Activated CD4-positive, alpha-beta T cell treated with anti-CD3 and anti-CD28 coated beads, Interleukin-2, Interleukin-4, amounts not matched to agents 100 ng/mL and 50 ng/mL, durations not matched to agents 16 hours and 8 hours (primary cell): ENCODE measurements around the gene KL.

ENCODE experiments used
- DNase-seq: peaks from one replicate; pipeline ENCODE4 v3.0.0-alpha.2; 2020; ENCODE audit warnings: low spot score

KL gene

DNA sequence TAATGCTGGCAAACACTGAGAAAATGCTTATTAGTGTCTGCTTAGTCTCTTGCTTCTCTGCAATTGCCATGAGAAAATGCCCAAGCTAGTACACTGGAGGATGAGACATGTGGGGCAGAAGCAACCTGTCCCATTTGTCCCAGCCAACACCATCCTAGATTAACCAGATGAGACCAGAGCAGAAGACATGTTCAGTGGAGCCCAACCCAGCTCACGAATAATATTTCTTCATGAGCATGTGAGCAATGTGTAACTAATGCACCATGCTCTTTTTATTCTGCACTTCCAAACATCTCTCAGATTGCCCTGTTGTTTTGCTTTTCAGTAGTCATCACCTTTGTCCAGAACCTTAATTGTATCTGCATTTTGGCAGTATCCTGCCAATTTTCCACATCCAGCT lies 21.4 kb downstream of the KL start:
- DNase-seq = no peak

DNA sequence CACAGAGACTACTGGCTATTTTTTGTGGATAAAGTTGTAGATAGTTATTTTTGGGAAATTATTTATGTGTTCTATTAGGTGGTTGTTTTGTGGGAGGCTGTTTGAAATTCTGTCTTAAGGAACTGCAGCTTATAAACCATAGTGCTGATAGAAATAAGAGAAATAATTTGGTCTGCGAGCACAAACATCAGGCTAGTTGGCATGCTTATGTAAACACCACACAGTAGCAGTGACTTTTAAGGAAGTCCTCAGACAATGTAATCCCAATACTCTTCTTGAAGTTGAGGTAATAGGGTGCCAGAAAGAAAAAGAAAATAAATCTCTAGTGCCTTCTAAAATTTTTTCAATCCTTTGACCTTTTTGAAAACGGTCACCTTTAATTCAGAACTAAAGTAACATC lies 23.9 kb downstream of the KL start:
- DNase-seq = no peak

- no peak for DNase-seq
These were observed 29.8 kb downstream of the KL start for GRCh38 chr13:33045851-33046592.

GRCh38 chr13:33050161-33050560 lies 33.9 kb downstream of the KL start:
- DNase-seq = no peak

DNA sequence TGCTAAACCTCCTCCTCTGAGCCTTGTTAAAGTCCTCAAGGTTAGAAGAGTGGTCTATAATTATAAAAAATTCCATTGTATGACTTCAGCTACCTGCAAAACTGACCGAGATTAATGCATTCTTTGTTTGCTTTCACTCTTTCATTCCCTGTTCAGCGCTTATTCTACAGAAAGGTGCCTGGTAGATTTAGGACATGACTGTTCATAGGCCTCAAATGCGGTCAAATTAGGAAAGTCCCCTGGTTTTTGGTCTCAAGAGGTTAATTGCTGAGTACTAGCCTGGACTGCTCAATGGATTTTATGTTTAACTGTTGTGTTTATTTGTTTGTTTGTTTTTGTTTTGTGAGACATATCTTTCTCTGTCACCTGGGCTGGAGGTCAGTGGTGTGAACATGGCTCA lies 35.4 kb downstream of the KL start:
- no peak for DNase-seq

GRCh38 chr13:33052506-33053280 lies 36.5 kb downstream of the KL start:
- DNase-seq = no peak

DNA sequence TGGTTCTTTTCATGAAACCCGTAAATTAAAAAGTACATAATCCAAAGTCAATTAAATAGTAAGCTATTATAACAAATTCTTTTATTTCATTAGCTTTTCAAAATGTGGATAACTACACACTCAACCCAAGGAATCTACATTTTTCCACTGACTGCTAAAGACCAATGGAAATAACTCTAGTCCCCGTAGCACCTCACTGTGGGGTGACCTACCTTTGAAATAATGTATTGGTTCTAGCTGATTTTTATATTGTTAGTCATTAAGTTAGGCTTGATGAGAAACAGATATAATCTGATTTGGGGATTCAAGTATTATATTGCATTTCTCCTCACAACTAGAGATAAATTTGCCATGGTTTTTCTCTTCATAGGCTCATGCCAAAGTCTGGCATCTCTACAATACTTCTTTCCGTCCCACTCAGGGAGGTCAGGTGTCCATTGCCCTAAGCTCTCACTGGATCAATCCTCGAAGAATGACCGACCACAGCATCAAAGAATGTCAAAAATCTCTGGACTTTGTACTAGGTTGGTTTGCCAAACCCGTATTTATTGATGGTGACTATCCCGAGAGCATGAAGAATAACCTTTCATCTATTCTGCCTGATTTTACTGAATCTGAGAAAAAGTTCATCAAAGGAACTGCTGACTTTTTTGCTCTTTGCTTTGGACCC lies 37.3 kb downstream of the KL start:
- DNase-seq = no peak

- DNase-seq = no peak
These were observed 41.0 kb downstream of the KL start for GRCh38 chr13:33057019-33057780.

- no peak for DNase-seq
These were observed 42.6 kb downstream of the KL start for GRCh38 chr13:33058776-33059327.

DNA sequence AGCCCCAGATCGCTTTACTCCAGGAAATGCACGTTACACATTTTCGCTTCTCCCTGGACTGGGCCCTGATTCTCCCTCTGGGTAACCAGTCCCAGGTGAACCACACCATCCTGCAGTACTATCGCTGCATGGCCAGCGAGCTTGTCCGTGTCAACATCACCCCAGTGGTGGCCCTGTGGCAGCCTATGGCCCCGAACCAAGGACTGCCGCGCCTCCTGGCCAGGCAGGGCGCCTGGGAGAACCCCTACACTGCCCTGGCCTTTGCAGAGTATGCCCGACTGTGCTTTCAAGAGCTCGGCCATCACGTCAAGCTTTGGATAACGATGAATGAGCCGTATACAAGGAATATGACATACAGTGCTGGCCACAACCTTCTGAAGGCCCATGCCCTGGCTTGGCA lies 44.6 kb downstream of the KL start:
- no peak for DNase-seq

DNA sequence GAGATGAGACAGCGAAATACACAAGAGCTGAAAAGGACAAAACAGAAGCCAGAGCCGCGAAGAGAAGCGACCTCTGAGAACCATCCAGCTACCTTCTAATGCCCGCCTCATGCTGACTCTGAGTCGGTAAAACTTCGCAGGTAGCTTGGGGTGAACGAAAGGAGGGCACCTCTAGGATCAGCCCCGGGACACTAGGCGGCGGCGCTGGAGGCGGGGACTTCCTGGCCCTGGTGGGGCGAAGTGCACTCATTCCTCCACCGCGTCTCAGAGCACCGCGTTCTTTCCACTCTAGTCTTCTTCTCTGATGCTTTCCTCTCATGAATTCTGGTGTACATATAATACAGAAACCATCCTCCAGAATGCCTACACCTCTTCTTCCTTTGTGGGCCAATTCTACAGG lies 50.1 kb downstream of the KL start:
- no peak for DNase-seq

DNA sequence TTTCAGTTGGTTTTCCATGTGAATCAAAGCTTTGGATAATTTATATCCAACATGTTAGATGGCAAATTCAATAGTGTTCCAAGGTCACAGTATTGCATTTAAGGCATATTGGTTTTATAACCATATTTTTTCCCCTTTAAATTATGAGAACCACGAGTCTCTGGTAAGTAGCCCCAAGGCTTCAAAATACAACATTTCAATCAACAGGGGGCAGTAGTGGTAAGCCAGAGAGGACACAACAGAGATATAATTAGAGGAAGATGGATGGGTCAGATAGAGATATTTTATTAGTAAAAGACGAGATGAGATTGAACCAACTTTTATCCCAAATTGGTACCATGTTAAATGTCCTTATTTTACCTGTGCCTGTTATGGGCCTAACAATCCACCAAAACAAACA lies 53.1 kb downstream of the KL start:
- DNase-seq = peak; percentile 27

- DNase-seq = peak; percentile 28
These were observed 54.5 kb downstream of the KL start for GRCh38 chr13:33070713-33071112.

DNA sequence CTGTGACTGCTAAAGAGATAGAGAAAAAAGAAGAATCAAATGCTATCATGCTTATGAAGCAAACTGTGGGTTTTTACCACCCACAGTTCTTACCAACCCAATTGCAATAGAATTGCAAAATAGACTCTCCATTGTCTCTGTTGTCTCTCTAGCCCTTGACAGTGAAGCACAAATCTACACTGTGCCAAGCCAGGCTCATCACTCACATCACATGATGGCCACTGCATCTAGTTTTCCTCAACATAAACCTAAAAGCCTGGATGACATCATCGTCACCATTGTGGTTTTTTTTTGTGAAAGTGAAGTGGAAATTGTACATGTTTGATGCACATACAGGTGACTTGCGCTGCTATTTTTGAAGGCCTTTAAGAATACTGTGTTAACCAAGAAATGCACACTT lies 56.1 kb downstream of the KL start:
- DNase-seq = peak; percentile 12

GRCh38 chr13:33072759-33073158 lies 56.5 kb downstream of the KL start:
- DNase-seq = no peak

DNA sequence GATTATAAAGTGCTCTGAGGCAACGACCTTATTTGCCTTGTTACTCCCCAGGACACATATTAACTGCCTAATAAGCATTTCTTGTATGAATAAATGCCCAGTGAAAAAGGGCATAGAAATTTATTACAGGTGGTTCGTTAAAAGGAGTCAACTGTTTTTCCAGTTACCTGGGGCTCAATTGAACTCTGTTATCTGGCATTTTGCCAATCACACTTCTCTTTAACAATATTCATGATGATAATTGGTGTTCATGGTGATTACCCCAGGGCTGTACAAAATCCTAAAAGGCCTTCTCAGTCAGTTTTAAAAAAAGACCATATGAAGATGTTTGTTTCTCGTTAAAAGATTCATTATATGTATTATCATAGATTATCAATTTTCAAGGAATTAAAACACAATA lies 57.1 kb downstream of the KL start:
- DNase-seq = no peak

DNA sequence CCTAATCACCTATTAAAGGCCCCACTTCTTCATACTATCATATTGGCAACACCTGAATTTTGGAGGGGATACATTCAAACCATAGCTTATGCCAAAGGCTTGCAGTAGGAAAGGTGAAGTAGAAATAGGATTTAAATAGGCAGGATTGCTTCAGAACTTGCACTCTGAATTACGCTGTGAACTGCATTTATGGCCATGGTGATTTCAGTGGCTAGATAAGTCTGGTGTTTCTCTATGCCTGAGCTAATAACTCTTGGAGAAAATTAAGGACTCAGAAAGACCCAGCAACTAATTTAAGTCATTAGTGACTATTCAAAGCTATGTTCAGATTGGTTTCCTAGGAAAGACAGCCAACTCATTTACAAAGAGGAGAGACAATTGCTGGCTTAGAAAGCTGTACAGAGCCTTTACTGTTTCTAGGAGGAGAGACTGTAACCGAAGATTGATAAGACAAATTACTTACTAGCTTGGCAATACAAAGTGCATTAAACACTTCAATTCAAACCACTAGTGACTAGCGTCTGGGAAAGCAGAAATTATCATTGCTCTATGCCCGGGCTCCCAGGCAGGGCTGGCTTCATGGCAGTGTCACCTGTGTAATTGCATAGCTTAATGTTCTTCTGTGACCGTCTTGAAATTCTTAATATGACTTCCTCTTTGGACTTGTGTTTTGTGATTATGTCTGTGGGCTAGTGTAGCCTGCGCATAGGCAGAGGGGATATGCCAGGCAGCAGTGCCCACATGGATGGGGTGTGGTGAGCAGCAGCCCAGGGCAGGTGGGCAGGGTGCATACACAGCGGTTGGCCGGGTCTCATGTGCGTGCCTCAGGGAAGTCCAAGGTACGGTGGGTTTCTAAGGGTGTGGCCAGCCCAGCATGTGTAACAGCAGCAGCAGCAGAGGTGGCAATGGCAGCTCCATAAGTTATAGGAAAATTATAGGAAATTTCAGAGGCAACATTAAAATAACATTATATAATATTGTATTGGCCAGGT lies 60.1 kb downstream of the KL start:
- no peak for DNase-seq

GRCh38 chr13:33078263-33078662 lies 62.0 kb downstream of the KL start:
- no peak for DNase-seq

- no peak for DNase-seq
These were observed 63.7 kb downstream of the KL start for GRCh38 chr13:33079960-33080359.

DNA sequence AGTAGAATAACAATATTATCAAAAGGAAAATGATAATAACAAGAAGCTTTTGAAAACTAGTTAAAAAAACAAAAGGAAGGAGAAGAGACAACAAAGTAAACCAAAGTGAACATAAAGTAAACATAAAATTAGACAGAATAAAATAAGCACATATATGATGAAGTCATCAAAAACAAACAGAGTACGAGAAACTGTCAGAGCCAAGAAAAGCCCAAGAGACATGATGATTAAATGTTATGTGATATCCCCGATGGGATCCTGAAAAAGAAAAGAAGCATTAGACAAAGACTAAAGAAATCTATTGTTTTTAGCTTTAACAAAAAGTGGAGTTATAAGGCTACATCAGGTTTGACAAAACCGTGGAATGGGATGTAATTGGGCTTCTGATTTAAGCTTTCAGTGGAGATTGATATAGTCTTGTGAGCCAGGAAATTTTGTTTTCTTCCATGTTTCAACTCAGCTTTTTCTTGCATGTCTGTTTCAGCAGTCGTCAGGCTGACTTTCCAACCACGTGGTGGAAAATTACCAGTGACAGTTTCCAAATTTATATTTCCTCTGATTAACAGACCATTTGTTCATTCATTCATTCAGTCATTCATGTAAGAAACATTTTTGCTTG lies 64.9 kb downstream of the KL start:
- DNase-seq = no peak
